PC-3 (cell line): ENCODE data around the gene CCDC181.

ENCODE experiments used
- CTCF ChIP-seq: fragments of 300-600 bp; sonication (generic); conservative IDR thresholded peaks from 2 replicates; pipeline ENCODE4 v1.5.1; 2017; ENCODE audit warnings: antibody characterized with exemption, low read depth, mild to moderate bottlenecking, low read length
- EZH2 ChIP-seq: fragments of 300-600 bp; sonication (generic); IDR thresholded peaks from one replicate; pipeline ENCODE4 v1.6.1; 2017; ENCODE audit warnings: antibody characterized with exemption, mild to moderate bottlenecking, low read length; ENCODE audit not compliant: unreplicated experiment
- EZH2phosphoT487 ChIP-seq: fragments of 300-600 bp; sonication (generic); IDR thresholded peaks from 2 replicates; pipeline ENCODE4 v1.6.1; 2018; ENCODE audit warnings: mild to moderate bottlenecking, antibody characterized with exemption, low read length, borderline replicate concordance

- TF ChIP-seq EZH2 (no peak), CTCF (no peak), EZH2phosphoT487 (no peak)
Observed at GRCh38 chr1:169361281-169361680, 66.0 kb downstream of the CCDC181 start.
